Measurements from ENCODE around the gene ICAM2. TPM values are rescaled to one million over a fixed set of nuclear protein-coding genes. Genes with fewer than 3 reads are reported as not detected.

Gene ICAM2
- total RNA-seq, 1 donor from 2014 or later: not detected

GRCh38 chr17:64036198-64036922 lies 15.9 kb upstream of the ICAM2 start:
- H3K4me1 Mint-ChIP-seq: peaks cover 3% of the 10 kb centered on the region
- H3K27ac Mint-ChIP-seq: no peak overlapping the region

DNA sequence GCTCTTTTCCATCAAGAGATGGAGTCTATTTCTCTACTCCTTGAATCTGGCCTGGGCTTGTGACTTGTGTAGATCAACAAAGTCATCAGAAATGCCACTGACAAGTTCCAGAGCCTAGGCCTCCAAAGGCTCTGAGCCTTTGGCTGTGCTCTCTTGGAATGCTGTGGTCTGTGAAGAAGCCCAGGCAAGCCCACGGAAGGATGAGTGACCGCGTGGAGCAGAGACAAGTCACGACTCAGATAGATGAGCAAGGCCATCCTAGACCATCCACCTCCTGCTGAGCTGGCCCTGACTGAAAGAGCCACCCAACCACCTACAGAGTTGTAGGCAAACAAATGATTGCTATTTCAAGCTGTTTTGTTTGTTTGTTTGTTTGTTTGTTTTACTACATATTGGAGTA lies 11.6 kb upstream of the ICAM2 start:
- Histone ChIP-seq H3F3A (ENCODE audit: low read depth) (no peaks in the 10 kb centered on the region), H3K9me3 (ENCODE audit: low read depth) (no peaks in the 10 kb centered on the region), H3K9ac (no peak overlapping the region), H3K27me3 (no peaks in the 10 kb centered on the region), H2AFZ (replicated peaks) (no peak overlapping the region), H4K20me1 (ENCODE audit: low read depth) (no peaks in the 10 kb centered on the region), H3K4me1 (no peaks in the 10 kb centered on the region), H3K27ac (no peak overlapping the region), H3K79me2 (ENCODE audit: low read depth) (no peaks in the 10 kb centered on the region), H3K36me3 (no peaks in the 10 kb centered on the region), H3K4me3 (no peak overlapping the region), H3K4me2 (no peak overlapping the region)
- Mint-ChIP-seq H3K27ac (no peak overlapping the region), H3K4me1 (peaks cover 3% of the 10 kb centered on the region), H3K27me3 (ENCODE audit: insufficient read depth, low read depth) (peaks cover 9% of the 10 kb centered on the region), H3K4me3 (no peak overlapping the region), H3K36me3 (no peaks in the 10 kb centered on the region), H3K9me3 (no peaks in the 10 kb centered on the region)
- no peak for DNase-seq (ENCODE audit: low spot score)
- TF ChIP-seq EZH2 (IDR thresholded peaks at IDR 0.05): no peak
- TF ChIP-seq EZH2phosphoT487 (IDR thresholded peaks at IDR 0.05): no peak
- TF ChIP-seq CTCF (IDR thresholded peaks at IDR 0.05): no peak

More at GRCh38 chr17:64036198-64036922, 15.9 kb upstream of the ICAM2 start:
- Histone ChIP-seq H3K27me3 (no peaks in the 10 kb centered on the region), H3K9ac (no peak overlapping the region), H3K27ac (no peak overlapping the region), H3F3A (ENCODE audit: low read depth) (no peaks in the 10 kb centered on the region), H3K79me2 (ENCODE audit: low read depth) (no peaks in the 10 kb centered on the region), H3K4me3 (no peak overlapping the region), H3K9me3 (ENCODE audit: low read depth) (no peaks in the 10 kb centered on the region), H4K20me1 (ENCODE audit: low read depth) (no peaks in the 10 kb centered on the region), H3K4me1 (peaks cover 6% of the 10 kb centered on the region), H3K36me3 (no peaks in the 10 kb centered on the region), H3K4me2 (no peak overlapping the region), H2AFZ (replicated peaks) (peak overlapping the region; percentile 34)
- Mint-ChIP-seq H3K9me3 (no peaks in the 10 kb centered on the region), H3K36me3 (no peaks in the 10 kb centered on the region), H3K4me3 (no peak overlapping the region), H3K27me3 (ENCODE audit: insufficient read depth, low read depth) (peaks cover 9% of the 10 kb centered on the region)
- TF ChIP-seq EZH2 (IDR thresholded peaks at IDR 0.05) (no peak), EZH2phosphoT487 (IDR thresholded peaks at IDR 0.05) (no peak), CTCF (IDR thresholded peaks at IDR 0.05) (peak; percentile 24)
- DNase-seq (ENCODE audit: low spot score): peak; percentile 22

DNA sequence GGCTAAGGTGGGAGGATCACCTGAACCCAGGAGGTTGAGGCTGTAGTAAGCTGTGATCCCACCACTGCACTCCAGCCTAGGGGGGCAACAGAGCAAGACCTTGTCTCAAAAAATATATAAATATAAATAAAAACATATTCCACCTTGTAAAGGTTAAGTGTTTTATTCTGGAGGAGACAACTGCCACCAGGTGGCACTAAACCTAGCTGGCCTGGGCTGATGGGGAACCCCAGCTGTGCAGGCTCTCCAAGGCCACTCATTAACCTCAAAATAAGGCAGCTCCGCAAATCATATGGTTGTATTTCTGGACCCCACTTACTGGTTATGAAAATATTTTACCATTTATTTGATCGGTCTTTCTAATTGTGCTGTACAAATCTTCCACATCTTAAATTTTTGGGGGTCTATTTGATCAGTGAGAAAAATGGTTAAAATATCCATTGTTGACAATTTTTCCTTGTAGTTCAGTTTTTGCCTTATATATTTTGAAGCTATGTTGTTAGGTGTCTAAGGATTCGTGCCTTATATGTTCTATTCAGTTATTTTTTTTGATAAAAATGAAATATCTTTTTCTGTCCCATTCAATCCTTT lies 8.5 kb upstream of the ICAM2 start:
- no peak overlapping the region for H3K9ac ChIP-seq
- Mint-ChIP-seq H3K36me3 (no peaks in the 10 kb centered on the region), H3K27me3 (ENCODE audit: insufficient read depth, low read depth) (peaks cover 6% of the 10 kb centered on the region), H3K27ac (no peak overlapping the region), H3K9me3 (no peaks in the 10 kb centered on the region), H3K4me3 (no peak overlapping the region), H3K4me1 (peaks cover 2% of the 10 kb centered on the region)
- no peaks in the 10 kb centered on the region for H3K79me2 ChIP-seq (ENCODE audit: low read depth)
- no peaks in the 10 kb centered on the region for H3K36me3 ChIP-seq
- no peaks in the 10 kb centered on the region for H3K4me1 ChIP-seq
- no peak overlapping the region for H2AFZ ChIP-seq (replicated peaks)
- peak; percentile 72 for DNase-seq (ENCODE audit: low spot score)
- H3K4me2 ChIP-seq: no peak overlapping the region
- no peak overlapping the region for H3K27ac ChIP-seq
- TF ChIP-seq EZH2 (IDR thresholded peaks at IDR 0.05): no peak
- TF ChIP-seq EZH2phosphoT487 (IDR thresholded peaks at IDR 0.05): no peak
- peak; percentile 80 for TF ChIP-seq CTCF (IDR thresholded peaks at IDR 0.05)
- H3K4me3 ChIP-seq: no peak overlapping the region
- no peaks in the 10 kb centered on the region for H4K20me1 ChIP-seq (ENCODE audit: low read depth)
- no peaks in the 10 kb centered on the region for H3K9me3 ChIP-seq (ENCODE audit: low read depth)
- H3F3A ChIP-seq (ENCODE audit: low read depth): no peaks in the 10 kb centered on the region
- peaks cover 11% of the 10 kb centered on the region for H3K27me3 ChIP-seq
